Gastroesophageal sphincter (tissue), 4 donors: ENCODE measurements around the gene CDK10. TPM values are rescaled to one million over a fixed set of nuclear protein-coding genes. Genes with fewer than 3 reads are reported as not detected.

Source experiments
- ATAC-seq: fragments of 150-250 bp; one replicate; pipeline ENCODE4 v1.9.1; 2016; ENCODE audit warnings: mild to moderate bottlenecking, moderate library complexity
- H3K27ac ChIP-seq, 4 donors: fragments of 200-600 bp; sonication (generic) in 3 of 4; 1 replicate in 3 of 4; 2 replicates in 1 of 4; pipeline ENCODE4 v1.5.1; 2016 to 2019
- H3K27me3 ChIP-seq: fragments of 200-600 bp; sonication (generic); one replicate; pipeline ENCODE4 v1.5.1; 2019
- H3K36me3 ChIP-seq, 2 donors: fragments of 200-600 bp; sonication (generic); one replicate each; pipeline ENCODE4 v1.5.1; 2019; ENCODE audit warnings: control low read depth in 1 of 2
- H3K4me1 ChIP-seq, 3 donors: fragments of 200-600 bp; sonication (generic); 1 replicate in 2 of 3; 2 replicates in 1 of 3; pipeline ENCODE4 v1.5.1; 2016 to 2019; ENCODE audit warnings: control low read depth in 2 of 3
- H3K4me3 ChIP-seq, 2 donors: fragments of 200-600 bp; sonication (generic); one replicate each; pipeline ENCODE4 v1.5.1; 2019; ENCODE audit warnings: mild to moderate bottlenecking in 1 of 2, moderate library complexity in 1 of 2
- H3K9me3 ChIP-seq, 3 donors: fragments of 200-600 bp; sonication (generic); one replicate each; pipeline ENCODE4 v1.5.1; 2017 to 2019; ENCODE audit warnings: control low read depth in 2 of 3
- EP300 ChIP-seq: sonication (generic); formaldehyde crosslinking; IDR thresholded peaks from one replicate; pipeline ENCODE4 v1.6.1; 2017; ENCODE audit warnings: antibody characterized with exemption, mild to moderate bottlenecking
- POLR2A ChIP-seq, 2 donors: fragments of 450-650 bp; IDR thresholded peaks; one replicate each; pipeline ENCODE4 v1.6.1; 2017; ENCODE audit warnings: antibody characterized with exemption in 2 of 2, mild to moderate bottlenecking in 2 of 2, moderate library complexity in 1 of 2
- POLR2AphosphoS5 ChIP-seq: sonication (generic); formaldehyde crosslinking; IDR thresholded peaks from one replicate; pipeline ENCODE4 v1.6.1; 2017; ENCODE audit warnings: antibody characterized with exemption
- WGBS, 2 donors: methylation state at CpG; one replicate each; pipeline ENCODE4 v1.1.5; 2018; ENCODE audit warnings: low coverage in 1 of 2; 5-methylcytosine and 5-hydroxymethylcytosine counted together
- total RNA-seq, 4 donors: library from RNA; depleted of rRNA; stranded (reverse); fragments of >200 nt; gene quantifications; one replicate each; pipeline ENCODE4 v1.1.0, GENCODE V29; 2016
- TF ChIP-seq, protein P1 (sequence below), 4 experiments: fragments of 200-600 bp in 2 of 4; fragments of 450-650 bp in 2 of 4; sonication (generic) in 1 of 4; IDR thresholded peaks; one replicate each; pipeline ENCODE4 v1.5.1; 2017 to 2019; ENCODE audit warnings: antibody characterized with exemption in 4 of 4, mild to moderate bottlenecking in 2 of 4, moderate library complexity in 2 of 4

The CDK10 gene
- total RNA-seq, 4 donors from 2014 or later, result 24.1 to 44.0 (median 28.9) TPM

GRCh38 chr16:89716916-89717687 is 30.6 kb downstream of the CDK10 start:
- Histone ChIP-seq H3K27me3 (peaks cover 7% of the 10 kb centered on the region), H3K4me3 (no peak overlapping the region), H3K9me3 (no peaks in the 10 kb centered on the region), H3K36me3 (peaks cover 0 to 10% of the 10 kb centered on the region in 2 donors), H3K27ac (no peak overlapping the region), H3K4me1 (peaks cover 0 to 29% (median 7%) of the 10 kb centered on the region in 3 donors)
- WGBS, 2 donors, result 77% methylated on average over 3 of the region's 29 CpGs; no CpG with 5 or more reads in 1 of the 2 donors
- TF ChIP-seq EP300 (no peak), POLR2AphosphoS5 (no peak)
- TF ChIP-seq, protein P1, sequence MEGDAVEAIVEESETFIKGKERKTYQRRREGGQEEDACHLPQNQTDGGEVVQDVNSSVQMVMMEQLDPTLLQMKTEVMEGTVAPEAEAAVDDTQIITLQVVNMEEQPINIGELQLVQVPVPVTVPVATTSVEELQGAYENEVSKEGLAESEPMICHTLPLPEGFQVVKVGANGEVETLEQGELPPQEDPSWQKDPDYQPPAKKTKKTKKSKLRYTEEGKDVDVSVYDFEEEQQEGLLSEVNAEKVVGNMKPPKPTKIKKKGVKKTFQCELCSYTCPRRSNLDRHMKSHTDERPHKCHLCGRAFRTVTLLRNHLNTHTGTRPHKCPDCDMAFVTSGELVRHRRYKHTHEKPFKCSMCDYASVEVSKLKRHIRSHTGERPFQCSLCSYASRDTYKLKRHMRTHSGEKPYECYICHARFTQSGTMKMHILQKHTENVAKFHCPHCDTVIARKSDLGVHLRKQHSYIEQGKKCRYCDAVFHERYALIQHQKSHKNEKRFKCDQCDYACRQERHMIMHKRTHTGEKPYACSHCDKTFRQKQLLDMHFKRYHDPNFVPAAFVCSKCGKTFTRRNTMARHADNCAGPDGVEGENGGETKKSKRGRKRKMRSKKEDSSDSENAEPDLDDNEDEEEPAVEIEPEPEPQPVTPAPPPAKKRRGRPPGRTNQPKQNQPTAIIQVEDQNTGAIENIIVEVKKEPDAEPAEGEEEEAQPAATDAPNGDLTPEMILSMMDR (IDR thresholded peaks at IDR 0.05), result no peak
- ATAC-seq, result no peak

DNA sequence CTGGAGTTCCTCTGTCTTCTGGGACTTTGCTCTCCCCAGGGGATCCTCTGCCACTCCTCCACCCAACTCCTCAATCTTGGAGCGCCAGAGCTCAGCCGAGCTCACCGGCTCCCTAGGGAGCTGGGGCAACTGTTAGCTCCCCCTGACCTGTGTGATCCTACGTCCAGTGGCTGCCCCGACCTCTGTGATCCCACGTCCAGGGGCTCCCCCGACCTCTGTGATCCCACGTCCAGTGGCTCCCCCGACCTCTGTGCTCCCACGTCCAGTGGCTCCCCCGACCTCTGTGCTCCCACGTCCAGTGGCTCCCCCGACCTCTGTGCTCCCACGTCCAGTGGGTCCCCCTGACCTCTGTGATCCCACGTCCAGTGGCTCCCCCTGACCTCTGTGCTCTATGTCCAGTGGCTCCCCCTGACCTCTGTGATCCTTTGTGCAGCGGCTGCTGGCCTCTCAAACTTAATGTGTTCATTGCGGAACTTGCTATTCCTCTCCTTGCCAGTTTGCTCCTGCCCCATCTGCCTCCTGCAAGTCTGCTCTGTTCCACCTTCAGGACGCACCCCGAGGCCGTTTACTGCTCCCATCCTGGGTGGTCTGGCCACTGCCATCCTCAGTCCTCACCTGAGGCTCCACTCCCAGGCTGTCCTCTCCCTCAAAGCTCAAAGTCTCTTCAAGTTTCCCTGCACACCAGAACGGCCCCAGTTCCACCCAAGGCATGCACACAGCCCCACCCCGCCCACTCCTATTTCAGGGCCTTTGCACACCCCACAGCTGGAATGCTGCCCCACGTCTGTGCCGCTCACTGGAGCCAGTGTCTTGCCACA is 31.4 kb downstream of the CDK10 start:
- Histone ChIP-seq H3K4me1 (peaks cover 0 to 33% (median 15%) of the 10 kb centered on the region in 3 donors), H3K36me3 (peaks cover 0 to 12% of the 10 kb centered on the region in 2 donors), H3K27me3 (no peaks in the 10 kb centered on the region), H3K27ac (no peak overlapping the region), H3K9me3 (no peaks in the 10 kb centered on the region), H3K4me3 (no peak overlapping the region)
- no peak for ATAC-seq
- TF ChIP-seq EP300 (no peak), POLR2AphosphoS5 (no peak), POLR2A (IDR thresholded peaks at IDR 0.05) (no peak)
- TF ChIP-seq, protein P1 (IDR thresholded peaks at IDR 0.05), result no peak
- 73 to 83% methylated on average over 3 to 17 of the region's 24 CpGs for WGBS, 2 donors

- H3K9me3 ChIP-seq, result no peaks in the 10 kb centered on the region
- WGBS, 2 donors, result no CpG with 5 or more reads among the region's 29 CpGs
- peaks cover 0 to 37% of the 10 kb centered on the region in 2 donors for H3K36me3 ChIP-seq
- H3K4me3 ChIP-seq, result peak overlapping the region; percentile 84 to 86
- peak; percentile 24 for ATAC-seq
- TF ChIP-seq, protein P1 (IDR thresholded peaks at IDR 0.05), result no peak
- TF ChIP-seq POLR2A (IDR thresholded peaks at IDR 0.05) (no peak), EP300 (no peak), POLR2AphosphoS5 (no peak)
- H3K4me1 ChIP-seq, result peaks cover 0 to 51% (median 27%) of the 10 kb centered on the region in 3 donors
- H3K27me3 ChIP-seq, result no peaks in the 10 kb centered on the region
- H3K27ac ChIP-seq, result peak overlapping the region; percentile 90 to 94 (median 93)
Observed at GRCh38 chr16:89720551-89720812, 34.0 kb downstream of the CDK10 start.

- H3K9me3 ChIP-seq, result no peaks in the 10 kb centered on the region
- H3K4me3 ChIP-seq, result peak within 1 kb of the TSS; percentile 84 to 86
- H3K27me3 ChIP-seq, result no peaks in the 10 kb centered on the region
- peak within 1 kb of the TSS; percentile 90 to 94 (median 93) for H3K27ac ChIP-seq
- peaks cover 0 to 38% of the 10 kb centered on the region in 2 donors for H3K36me3 ChIP-seq
- no peak for TF ChIP-seq EP300
- TF ChIP-seq, protein P1 (IDR thresholded peaks at IDR 0.05), result no peak
- peak; percentile 57 for TF ChIP-seq POLR2A (IDR thresholded peaks at IDR 0.05)
- TF ChIP-seq POLR2AphosphoS5, result peak; percentile 72
- H3K4me1 ChIP-seq, result peaks cover 0 to 51% (median 27%) of the 10 kb centered on the region in 3 donors
- WGBS, 2 donors, result no CpG with 5 or more reads among the region's 103 CpGs
- peak; percentile 84 for ATAC-seq
Observed at GRCh38 chr16:89720813-89721545, 34.5 kb downstream of the CDK10 start, which contains the start of the genes VPS9D1 and ZNF276. TSS of gene VPS9D1 (minus strand) at chr16:89720898. CDS start at chr16:89720861, 37 bp downstream. TSS of gene ZNF276 (plus strand) at chr16:89721537. CDS start at chr16:89721641, 104 bp downstream.
